H9 (cell line): ENCODE data around the gene SLC6A19. TPM values are rescaled to one million over a fixed set of nuclear protein-coding genes. Genes with fewer than 3 reads are reported as not detected.

Experiments
- DNase-seq: peaks from one replicate; pipeline ENCODE4 v3.0.0-alpha.2; 2017
- H2AFZ ChIP-seq: one replicate; pipeline ENCODE4 v1.6.1; 2013; ENCODE audit warnings: mild to moderate bottlenecking, low read length, control low read depth, moderate library complexity
- H2AK5ac ChIP-seq: 2 replicates; pipeline ENCODE4 v1.6.1; 2013; ENCODE audit warnings: low read length, control low read depth, mixed read lengths; ENCODE audit not compliant: insufficient read length
- H2BK120ac ChIP-seq: one replicate; pipeline ENCODE4 v1.6.1; 2013; ENCODE audit warnings: low read depth, mild to moderate bottlenecking, low read length, control low read depth, inconsistent platforms; ENCODE audit not compliant: poor library complexity, severe bottlenecking
- H2BK12ac ChIP-seq: 2 replicates; pipeline ENCODE4 v1.6.1; 2013; ENCODE audit warnings: low read length, control low read depth, mixed read lengths, low read depth; ENCODE audit not compliant: insufficient read length
- H2BK15ac ChIP-seq: 2 replicates; pipeline ENCODE4 v1.6.1; 2013; ENCODE audit warnings: low read depth, low read length, control low read depth
- H2BK20ac ChIP-seq: one replicate; pipeline ENCODE4 v1.6.1; 2013; ENCODE audit warnings: low read depth, mild to moderate bottlenecking, low read length, control low read depth, inconsistent platforms; ENCODE audit not compliant: poor library complexity, severe bottlenecking
- H2BK5ac ChIP-seq: 2 replicates; pipeline ENCODE4 v1.6.1; 2013; ENCODE audit warnings: low read length, control low read depth, mixed read lengths; ENCODE audit not compliant: insufficient read length
- H3K14ac ChIP-seq: 2 replicates; pipeline ENCODE4 v1.6.1; 2013; ENCODE audit warnings: low read length, control low read depth; ENCODE audit not compliant: insufficient read depth
- H3K18ac ChIP-seq: 2 replicates; pipeline ENCODE4 v1.6.1; 2013; ENCODE audit warnings: low read depth, mild to moderate bottlenecking, mixed read lengths, low read length, control low read depth; ENCODE audit not compliant: insufficient read length
- H3K23ac ChIP-seq: 2 replicates; pipeline ENCODE4 v1.6.1; 2013; ENCODE audit warnings: low read length, control low read depth, mixed read lengths, low read depth; ENCODE audit not compliant: insufficient read length
- H3K23me2 ChIP-seq: 2 replicates; pipeline ENCODE4 v1.6.1; 2013; ENCODE audit warnings: low read depth, mild to moderate bottlenecking, mixed read lengths, low read length, control low read depth; ENCODE audit not compliant: insufficient read length, poor library complexity, severe bottlenecking
- H3K27ac ChIP-seq: 2 replicates; pipeline ENCODE4 v1.5.1; 2013; ENCODE audit warnings: low read length, control low read depth, mixed read lengths, low read depth; ENCODE audit not compliant: insufficient read length
- H3K27me3 ChIP-seq: 2 replicates; pipeline ENCODE4 v1.6.1; 2013; ENCODE audit warnings: low read length, control low read depth, inconsistent platforms; ENCODE audit not compliant: insufficient read depth
- H3K4ac ChIP-seq: 2 replicates; pipeline ENCODE4 v1.6.1; 2013; ENCODE audit warnings: low read depth, mild to moderate bottlenecking, control low read depth, inconsistent platforms, low read length, moderate library complexity
- H3K4me1 ChIP-seq: 2 replicates; pipeline ENCODE4 v1.6.1; 2013; ENCODE audit warnings: low read length, control low read depth, inconsistent platforms; ENCODE audit not compliant: insufficient read depth
- H3K4me2 ChIP-seq: 2 replicates; pipeline ENCODE4 v1.6.1; 2013; ENCODE audit warnings: low read length, control low read depth, mixed read lengths; ENCODE audit not compliant: insufficient read length, insufficient read depth
- H3K56ac ChIP-seq: 2 replicates; pipeline ENCODE4 v1.6.1; 2013; ENCODE audit warnings: low read depth, mild to moderate bottlenecking, mixed read lengths, low read length, control low read depth; ENCODE audit not compliant: insufficient read length
- H3K79me1 ChIP-seq: 2 replicates; pipeline ENCODE4 v1.6.1; 2013; ENCODE audit warnings: low read depth, mild to moderate bottlenecking, moderate library complexity, low read length, control low read depth, inconsistent platforms; ENCODE audit not compliant: insufficient read depth, poor library complexity, severe bottlenecking
- H3K79me2 ChIP-seq: 2 replicates; pipeline ENCODE4 v1.6.1; 2013; ENCODE audit warnings: low read length, control low read depth, inconsistent platforms; ENCODE audit not compliant: insufficient read depth
- H3K9ac ChIP-seq: 2 replicates; pipeline ENCODE4 v1.6.1; 2013; ENCODE audit warnings: low read length, control low read depth, mixed read lengths; ENCODE audit not compliant: insufficient read length; ENCODE audit errors: extremely low read depth
- H3K9me3 ChIP-seq: one replicate; pipeline ENCODE4 v1.6.1; 2013; ENCODE audit warnings: low read depth, low read length, inconsistent platforms; ENCODE audit not compliant: control insufficient read depth
- H3T11ph ChIP-seq: one replicate; pipeline ENCODE4 v1.6.1; 2013; ENCODE audit warnings: mild to moderate bottlenecking, low read length, control low read depth, inconsistent platforms
- H4K20me1 ChIP-seq: one replicate; pipeline ENCODE4 v1.6.1; 2013; ENCODE audit not compliant: control insufficient read depth, insufficient read length, insufficient read depth
- H4K5ac ChIP-seq: 2 replicates; pipeline ENCODE4 v1.6.1; 2013; ENCODE audit warnings: low read depth, mild to moderate bottlenecking, mixed read lengths, low read length, control low read depth; ENCODE audit not compliant: insufficient read length
- H4K8ac ChIP-seq: replicated peaks from 2 replicates; pipeline ENCODE4 v1.6.1; 2013; ENCODE audit warnings: low read length, control low read depth, mixed read lengths, low read depth; ENCODE audit not compliant: insufficient read length
- H4K91ac ChIP-seq: 2 replicates; pipeline ENCODE4 v1.6.1; 2013; ENCODE audit warnings: low read depth, mild to moderate bottlenecking, moderate library complexity, mixed read lengths, low read length, control low read depth; ENCODE audit not compliant: insufficient read length
- H3K27ac Mint-ChIP-seq, 3 experiments: 2 replicates in 2 of 3; 3 replicates in 1 of 3; pipeline ENCODE4 v1.8.0; 2020 to 2021; ENCODE audit warnings: mixed read lengths in 3 of 3, mild to moderate bottlenecking in 1 of 3, moderate library complexity in 1 of 3
- H3K27me3 Mint-ChIP-seq: 2 replicates; pipeline ENCODE4 v1.8.0; 2021; ENCODE audit warnings: low read depth, mild to moderate bottlenecking, moderate library complexity, mixed read lengths
- H3K36me3 Mint-ChIP-seq, 3 experiments: 2 replicates in 2 of 3; 3 replicates in 1 of 3; pipeline ENCODE4 v1.8.0; 2020 to 2021; ENCODE audit warnings: low read depth in 3 of 3, mixed read lengths in 3 of 3; ENCODE audit not compliant: insufficient read depth in 1 of 3
- H3K4me1 Mint-ChIP-seq, 2 experiments: 2 replicates each; pipeline ENCODE4 v1.8.0; 2020; ENCODE audit warnings: mixed read lengths in 2 of 2
- H3K4me3 Mint-ChIP-seq, 2 experiments: 2 replicates in 1 of 2; 3 replicates in 1 of 2; pipeline ENCODE4 v1.8.0; 2020 to 2021; ENCODE audit warnings: mild to moderate bottlenecking in 2 of 2, mixed read lengths in 2 of 2, moderate library complexity in 1 of 2
- H3K9me3 Mint-ChIP-seq, 2 experiments: 2 replicates in 1 of 2; 3 replicates in 1 of 2; pipeline ENCODE4 v1.8.0; 2020; ENCODE audit warnings: mild to moderate bottlenecking in 2 of 2, mixed read lengths in 2 of 2, moderate library complexity in 1 of 2
- CTCF ChIP-seq: fragments of 200-600 bp; sonication (generic); conservative IDR thresholded peaks from 3 replicates; pipeline ENCODE4 v1.8.0; 2021; ENCODE audit warnings: antibody characterized with exemption, mild to moderate bottlenecking
- WGBS: extraction: QIAGEN DNeasy Blood & Tissue Kit; methylation state at CpG from one replicate; pipeline ENCODE4 v1.1.7; 2013; ENCODE audit warnings: missing lambda C conversion rate, low lambda C conversion rate, mixed read lengths; ENCODE audit not compliant: insufficient read length; ENCODE audit errors: extremely low coverage; 5-methylcytosine and 5-hydroxymethylcytosine counted together
- total RNA-seq: library from RNA; stranded (reverse); gene quantifications from 2 replicates; pipeline ENCODE4 v1.2.1, GENCODE V29; 2021

Gene SLC6A19
- total RNA-seq, 1 experiment from 2014 or later: not detected

- H3K4ac ChIP-seq: no peak overlapping the region
- no CpG with 5 or more reads among the region's 34 CpGs for WGBS
- Mint-ChIP-seq H3K27ac (no peak overlapping the region), H3K27me3 (peaks cover 2% of the 10 kb centered on the region; the same call in 1 of the 2 replicates), H3K9me3 (no peaks in the 10 kb centered on the region), H3K36me3 (no peaks in the 10 kb centered on the region), H3K4me1 (peaks cover 0 to 5% of the 10 kb centered on the region in 2 experiments; a peak in 3 of 4 replicates), H3K4me3 (no peak overlapping the region)
- no peaks in the 10 kb centered on the region for H3K9me3 ChIP-seq
- H3K9ac ChIP-seq: no peak overlapping the region
- H3K56ac ChIP-seq: no peak overlapping the region
- no peak overlapping the region for H2AK5ac ChIP-seq
- DNase-seq: no peak
- no peak overlapping the region for H3T11ph ChIP-seq
- no peaks in the 10 kb centered on the region for H3K79me2 ChIP-seq
- no peaks in the 10 kb centered on the region for H4K20me1 ChIP-seq
- H3K27ac ChIP-seq: no peak overlapping the region
- H3K23ac ChIP-seq: no peak overlapping the region
- no peak overlapping the region for H2BK5ac ChIP-seq
- H4K8ac ChIP-seq: no peak overlapping the region
- H2BK15ac ChIP-seq: no peak overlapping the region
- no peak overlapping the region for H2BK120ac ChIP-seq
- H2BK20ac ChIP-seq: no peak overlapping the region
- no peak overlapping the region for H3K14ac ChIP-seq
- no peak overlapping the region for H3K4me2 ChIP-seq
- no peaks in the 10 kb centered on the region for H3K79me1 ChIP-seq
- H2AFZ ChIP-seq: no peak overlapping the region
- no peaks in the 10 kb centered on the region for H3K27me3 ChIP-seq
- H2BK12ac ChIP-seq: no peak overlapping the region
- no peaks in the 10 kb centered on the region for H3K4me1 ChIP-seq
- no peak overlapping the region for H3K18ac ChIP-seq
- H3K23me2 ChIP-seq: no peaks in the 10 kb centered on the region
- TF ChIP-seq CTCF: no peak
- no peak overlapping the region for H4K91ac ChIP-seq
- H4K5ac ChIP-seq: no peak overlapping the region
Observed at GRCh38 chr5:1178529-1179382, 22.6 kb upstream of the SLC6A19 start.
